ENCODE measurements around the gene CARTPT.

Gene CARTPT

GRCh38 chr5:71770381-71770780, 51.3 kb downstream of the CARTPT start:
- no peak overlapping the region for H3K27ac ChIP-seq
- TF ChIP-seq ZFX (IDR thresholded peaks at IDR 0.05): no peak
- no peak for TF ChIP-seq CTCF (conservative IDR thresholded peaks at IDR 0.05)

Measured in C4-2B (cell line).